Tracheal epithelial cell (primary cell): Measurements from ENCODE around the gene AP4S1. TPM values are rescaled to one million over a fixed set of nuclear protein-coding genes. Genes with fewer than 3 reads are reported as not detected.

Experiments
- total RNA-seq: library from RNA; depleted of rRNA; stranded (reverse); fragments of >200 nt; gene quantifications from 2 replicates; pipeline ENCODE4 v1.2.1, GENCODE V29; 2014

AP4S1 gene
- 3.6 and 4.9 TPM in 2 replicates for total RNA-seq

GRCh38 chr14:31025367-31026076 lies at the start of gene AP4S1:
Gene AP4S1, plus strand, starts transcription at chr14:31025649. Its CDS starts 40,548 bp downstream, at chr14:31066197.

GRCh38 chr14:31026077-31026449 lies 614 bp downstream of the AP4S1 start, which contains the start of gene STRN3:
Gene STRN3, minus strand, starts transcription at chr14:31026379. Its CDS starts 194 bp downstream, at chr14:31026185.

Other genes with a start within 250 kb of the AP4S1 start
- 3.9 TPM in 1 of 2 replicates, not detected in the other for gene COCH, start 151.1 kb upstream of the AP4S1 start, total RNA-seq
- 57.8 and 97.8 TPM in 2 replicates for gene STRN3, start 730 bp downstream of the AP4S1 start, total RNA-seq
- gene HECTD1, start 182.1 kb downstream of the AP4S1 start, total RNA-seq: 223 and 288 TPM in 2 replicates